SK-N-SH (cell line): ENCODE measurements around the gene EYA2. TPM values are rescaled to one million over a fixed set of nuclear protein-coding genes. Genes with fewer than 3 reads are reported as not detected.

ENCODE experiments used
- CTCF ChIA-PET: fragments of 300-600, 350-600 bp; formaldehyde crosslinking; extraction: SDS; loops from one replicate; lab custom pipeline; 2021; lab: Yijun Ruan, JAX
- POLR2A ChIA-PET: fragments of 350-600 bp; sonication (Branson Sonifier 250); formaldehyde crosslinking; extraction: SDS; loops from one replicate; lab custom pipeline; 2020; ENCODE audit warnings: antibody characterized with exemption, inconsistent platforms; lab: Yijun Ruan, JAX
- DNase-seq: peaks from one replicate; pipeline ENCODE4 v3.0.0; 2012
- H2AFZ ChIP-seq: fragments of 200-600 bp; sonication (generic); 2 replicates; pipeline ENCODE4 v1.8.1; 2016; ENCODE audit warnings: antibody characterized with exemption, mild to moderate bottlenecking, low read depth
- H3F3A ChIP-seq: fragments of 200-600 bp; sonication (generic); replicated peaks from 2 replicates; pipeline ENCODE3; 2016; ENCODE audit warnings: antibody characterized with exemption, mild to moderate bottlenecking; ENCODE audit not compliant: insufficient read depth
- H3K27ac ChIP-seq, 2 experiments: fragments of 200-500 bp in 1 of 2; fragments of 200-600 bp in 1 of 2; sonication (Bioruptor generic) in 1 of 2; sonication (generic), shearing (Covaris generic) in 1 of 2; 2 replicates each; pipeline versions ENCODE4 v1.5.1 to v1.6.1; 2014 to 2016; ENCODE audit warnings: low read depth in 2 of 2, inconsistent platforms in 1 of 2, low read length in 1 of 2, mild to moderate bottlenecking in 1 of 2, mixed read lengths in 1 of 2
- H3K27me3 ChIP-seq: fragments of 200-600 bp; sonication (generic), shearing (Covaris generic); 2 replicates; pipeline ENCODE4 v1.6.1; 2016; ENCODE audit warnings: mixed run types; ENCODE audit not compliant: insufficient read depth
- H3K36me3 ChIP-seq, 2 experiments: fragments of 200-500 bp in 1 of 2; fragments of 200-600 bp in 1 of 2; sonication (Bioruptor generic) in 1 of 2; sonication (generic) in 1 of 2; replicated peaks in 1 of 2; 2 replicates each; pipeline versions ENCODE3 to v1.5.1; 2014 to 2016; ENCODE audit warnings: low read length in 1 of 2, mild to moderate bottlenecking in 1 of 2; ENCODE audit not compliant: insufficient read depth in 2 of 2, control insufficient read depth in 1 of 2
- H3K4me1 ChIP-seq, 2 experiments: fragments of 200-500 bp in 1 of 2; fragments of 200-600 bp in 1 of 2; sonication (Bioruptor generic) in 1 of 2; sonication (generic), shearing (Covaris generic) in 1 of 2; 2 replicates each; pipeline versions ENCODE4 v1.5.1 to v1.6.1; 2014 to 2016; ENCODE audit warnings: low read depth in 1 of 2, low read length in 1 of 2, mixed run types in 1 of 2; ENCODE audit not compliant: insufficient read depth in 2 of 2, control insufficient read depth in 1 of 2
- H3K4me2 ChIP-seq: fragments of 200-600 bp; sonication (generic), shearing (Covaris generic); 2 replicates; pipeline ENCODE4 v1.6.1; 2017; ENCODE audit warnings: mixed run types
- H3K4me3 ChIP-seq, 2 experiments: fragments of 200-500 bp in 1 of 2; fragments of 200-600 bp in 1 of 2; sonication (Bioruptor generic) in 1 of 2; sonication (generic), shearing (Covaris generic) in 1 of 2; 2 replicates each; pipeline versions ENCODE4 v1.5.1 to v1.8.1; 2014 to 2016; ENCODE audit warnings: low read depth in 2 of 2, inconsistent platforms in 1 of 2, low read length in 1 of 2, mild to moderate bottlenecking in 1 of 2, mixed read lengths in 1 of 2, moderate library complexity in 1 of 2
- H3K79me2 ChIP-seq: fragments of 200-600 bp; sonication (generic); 2 replicates; pipeline ENCODE4 v1.8.1; 2017; ENCODE audit warnings: mild to moderate bottlenecking; ENCODE audit not compliant: insufficient read depth
- H3K9ac ChIP-seq: fragments of 200-600 bp; sonication (generic); 2 replicates; pipeline ENCODE4 v1.6.1; 2017; ENCODE audit warnings: mixed run types
- H3K9me2 ChIP-seq: fragments of 200-600 bp; sonication (generic); 2 replicates; pipeline ENCODE4 v1.6.1; 2017; ENCODE audit warnings: mixed run types
- H3K9me3 ChIP-seq: fragments of 200-600 bp; sonication (generic); 2 replicates; pipeline ENCODE4 v1.6.1; 2017; ENCODE audit warnings: mixed run types, mild to moderate bottlenecking, moderate library complexity
- H4K20me1 ChIP-seq: fragments of 200-600 bp; sonication (generic); 2 replicates; pipeline ENCODE4 v1.6.1; 2017; ENCODE audit warnings: mild to moderate bottlenecking, mixed run types; ENCODE audit not compliant: insufficient read depth
- CHD2 ChIP-seq: fragments of 150-350 bp; IDR thresholded peaks from 2 replicates; pipeline ENCODE4 v1.6.1; 2018; ENCODE audit warnings: low read length; ENCODE audit not compliant: partially characterized antibody
- FOSL2 ChIP-seq: IDR thresholded peaks from 2 replicates; pipeline ENCODE4 v1.4.0; 2012; ENCODE audit warnings: low read depth, mild to moderate bottlenecking, moderate library complexity, borderline replicate concordance
- FOXJ3 ChIP-seq: sonication (generic); formaldehyde crosslinking; IDR thresholded peaks from 2 replicates; pipeline ENCODE4 v1.5.1; 2020; ENCODE audit warnings: mild to moderate bottlenecking, missing genetic modification reagents
- FOXM1 ChIP-seq: IDR thresholded peaks from 2 replicates; pipeline ENCODE4 v1.4.0; 2012; ENCODE audit warnings: low read depth, mild to moderate bottlenecking
- GABPA ChIP-seq: IDR thresholded peaks from 2 replicates; pipeline ENCODE4 v1.4.0; 2012; ENCODE audit warnings: low read depth, mild to moderate bottlenecking
- GATA2 ChIP-seq: sonication (generic); formaldehyde crosslinking; IDR thresholded peaks from 2 replicates; pipeline ENCODE4 v1.5.0; 2020; ENCODE audit warnings: mild to moderate bottlenecking, missing genetic modification reagents
- JUND ChIP-seq: IDR thresholded peaks from 2 replicates; pipeline ENCODE4 v1.4.0; 2012
- MEF2A ChIP-seq: IDR thresholded peaks from 2 replicates; pipeline ENCODE4 v1.4.0; 2012; ENCODE audit warnings: low read depth, borderline replicate concordance
- RAD21 ChIP-seq: IDR thresholded peaks from 2 replicates; pipeline ENCODE4 v1.6.1; 2012; ENCODE audit warnings: mild to moderate bottlenecking, low read length
- RFX5 ChIP-seq: IDR thresholded peaks from 2 replicates; pipeline ENCODE4 v1.6.1; 2012; ENCODE audit warnings: mild to moderate bottlenecking, improper control_type of control experiment, low read length
- RXRA ChIP-seq: IDR thresholded peaks from 2 replicates; pipeline ENCODE4 v1.4.0; 2012; ENCODE audit warnings: low read depth, mild to moderate bottlenecking, borderline replicate concordance
- USF1 ChIP-seq: IDR thresholded peaks from 2 replicates; pipeline ENCODE4 v1.4.0; 2012; ENCODE audit warnings: low read depth, borderline replicate concordance
- YY1 ChIP-seq: IDR thresholded peaks from 2 replicates; pipeline ENCODE4 v1.4.0; 2012; ENCODE audit warnings: low read depth, mild to moderate bottlenecking
- WGBS: methylation state at CpG from one replicate; pipeline ENCODE4 v1.1.6; 2017; ENCODE audit warnings: low lambda C conversion rate; 5-methylcytosine and 5-hydroxymethylcytosine counted together
- polyA plus RNA-seq, 3 experiments: library from polyadenylated mRNA; depleted of rRNA; stranded (reverse); fragments of >200 nt; gene quantifications; 2 replicates each; pipeline ENCODE4 v1.2.3, GENCODE V29; 2012
- TF ChIP-seq, protein P1 (sequence below): fragments of 150-350 bp; IDR thresholded peaks from 2 replicates; pipeline ENCODE4 v1.6.1; 2016; ENCODE audit warnings: mild to moderate bottlenecking, low read depth, low read length
- TF ChIP-seq, protein P2 (sequence below): IDR thresholded peaks from 2 replicates; pipeline ENCODE4 v1.4.0; 2012; ENCODE audit warnings: low read depth, borderline replicate concordance
- TF ChIP-seq, protein P3 (sequence below): fragments of 200-600 bp; sonication (generic); IDR thresholded peaks from 2 replicates; pipeline ENCODE4 v1.6.1; 2017; ENCODE audit warnings: antibody characterized with exemption, mild to moderate bottlenecking, moderate library complexity

Gene EYA2
- polyA plus RNA-seq, 1 of the 3 experiments (the other 2 are of a cell fraction) = 0.05 TPM

DNA sequence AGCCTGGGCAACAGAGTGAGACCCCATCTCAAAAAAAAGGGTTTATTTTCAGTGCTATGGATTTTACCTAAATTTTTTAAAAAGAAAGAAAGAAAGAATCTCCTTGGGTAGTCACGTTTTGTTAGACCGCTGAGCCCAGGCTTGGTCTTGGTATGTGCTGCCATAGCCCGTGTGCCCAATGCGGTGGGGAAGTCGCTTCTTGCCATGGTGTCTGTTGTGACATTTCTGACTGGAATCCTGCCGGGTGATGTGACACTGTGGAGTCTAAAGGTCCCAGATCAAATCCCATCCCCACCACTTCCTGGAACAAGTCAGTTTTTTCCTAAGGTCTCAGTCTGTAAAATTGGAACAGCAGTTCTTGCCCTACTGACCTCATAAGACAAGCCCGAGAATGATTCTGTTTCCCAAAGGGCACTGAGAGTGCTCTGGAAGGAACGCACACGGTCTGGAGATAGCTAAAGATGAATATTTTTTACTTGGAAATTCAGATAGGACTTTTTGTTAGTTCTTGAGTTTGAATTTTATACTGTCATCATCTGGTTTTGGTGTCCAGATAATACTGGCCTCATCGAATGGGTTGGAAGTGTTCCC, 225.8 kb downstream of the EYA2 start:
- TF ChIP-seq JUND (no peak), FOXJ3 (CRISPR knock-in tag) (no peak), MEF2A (no peak), GABPA (no peak), FOSL2 (no peak), RFX5 (no peak), FOXM1 (no peak), RAD21 (no peak), GATA2 (CRISPR knock-in tag) (no peak), RXRA (no peak), CHD2 (no peak), YY1 (no peak), USF1 (no peak)
- TF ChIP-seq, protein P1, sequence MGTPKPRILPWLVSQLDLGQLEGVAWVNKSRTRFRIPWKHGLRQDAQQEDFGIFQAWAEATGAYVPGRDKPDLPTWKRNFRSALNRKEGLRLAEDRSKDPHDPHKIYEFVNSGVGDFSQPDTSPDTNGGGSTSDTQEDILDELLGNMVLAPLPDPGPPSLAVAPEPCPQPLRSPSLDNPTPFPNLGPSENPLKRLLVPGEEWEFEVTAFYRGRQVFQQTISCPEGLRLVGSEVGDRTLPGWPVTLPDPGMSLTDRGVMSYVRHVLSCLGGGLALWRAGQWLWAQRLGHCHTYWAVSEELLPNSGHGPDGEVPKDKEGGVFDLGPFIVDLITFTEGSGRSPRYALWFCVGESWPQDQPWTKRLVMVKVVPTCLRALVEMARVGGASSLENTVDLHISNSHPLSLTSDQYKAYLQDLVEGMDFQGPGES = no peak
- TF ChIP-seq, protein P2, sequence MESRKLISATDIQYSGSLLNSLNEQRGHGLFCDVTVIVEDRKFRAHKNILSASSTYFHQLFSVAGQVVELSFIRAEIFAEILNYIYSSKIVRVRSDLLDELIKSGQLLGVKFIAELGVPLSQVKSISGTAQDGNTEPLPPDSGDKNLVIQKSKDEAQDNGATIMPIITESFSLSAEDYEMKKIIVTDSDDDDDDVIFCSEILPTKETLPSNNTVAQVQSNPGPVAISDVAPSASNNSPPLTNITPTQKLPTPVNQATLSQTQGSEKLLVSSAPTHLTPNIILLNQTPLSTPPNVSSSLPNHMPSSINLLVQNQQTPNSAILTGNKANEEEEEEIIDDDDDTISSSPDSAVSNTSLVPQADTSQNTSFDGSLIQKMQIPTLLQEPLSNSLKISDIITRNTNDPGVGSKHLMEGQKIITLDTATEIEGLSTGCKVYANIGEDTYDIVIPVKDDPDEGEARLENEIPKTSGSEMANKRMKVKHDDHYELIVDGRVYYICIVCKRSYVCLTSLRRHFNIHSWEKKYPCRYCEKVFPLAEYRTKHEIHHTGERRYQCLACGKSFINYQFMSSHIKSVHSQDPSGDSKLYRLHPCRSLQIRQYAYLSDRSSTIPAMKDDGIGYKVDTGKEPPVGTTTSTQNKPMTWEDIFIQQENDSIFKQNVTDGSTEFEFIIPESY = no peak
- TF ChIP-seq, protein P3, sequence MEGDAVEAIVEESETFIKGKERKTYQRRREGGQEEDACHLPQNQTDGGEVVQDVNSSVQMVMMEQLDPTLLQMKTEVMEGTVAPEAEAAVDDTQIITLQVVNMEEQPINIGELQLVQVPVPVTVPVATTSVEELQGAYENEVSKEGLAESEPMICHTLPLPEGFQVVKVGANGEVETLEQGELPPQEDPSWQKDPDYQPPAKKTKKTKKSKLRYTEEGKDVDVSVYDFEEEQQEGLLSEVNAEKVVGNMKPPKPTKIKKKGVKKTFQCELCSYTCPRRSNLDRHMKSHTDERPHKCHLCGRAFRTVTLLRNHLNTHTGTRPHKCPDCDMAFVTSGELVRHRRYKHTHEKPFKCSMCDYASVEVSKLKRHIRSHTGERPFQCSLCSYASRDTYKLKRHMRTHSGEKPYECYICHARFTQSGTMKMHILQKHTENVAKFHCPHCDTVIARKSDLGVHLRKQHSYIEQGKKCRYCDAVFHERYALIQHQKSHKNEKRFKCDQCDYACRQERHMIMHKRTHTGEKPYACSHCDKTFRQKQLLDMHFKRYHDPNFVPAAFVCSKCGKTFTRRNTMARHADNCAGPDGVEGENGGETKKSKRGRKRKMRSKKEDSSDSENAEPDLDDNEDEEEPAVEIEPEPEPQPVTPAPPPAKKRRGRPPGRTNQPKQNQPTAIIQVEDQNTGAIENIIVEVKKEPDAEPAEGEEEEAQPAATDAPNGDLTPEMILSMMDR = no peak
- no peak overlapping the region for H3K27ac ChIP-seq
- H3K9ac ChIP-seq = no peak overlapping the region
- no peak overlapping the region for H2AFZ ChIP-seq
- no peak overlapping the region for H3K4me2 ChIP-seq
- H3K4me1 ChIP-seq = peaks cover 0 to 10% of the 10 kb centered on the region in 2 experiments; a peak in 3 of 4 replicates
- ChIA-PET CTCF (no interaction called here), POLR2A (no interaction called here)
- WGBS = 83% methylated on average over 10 of the region's 10 CpGs
- no peaks in the 10 kb centered on the region for H3K9me2 ChIP-seq
- no peak overlapping the region for H3K4me3 ChIP-seq
- no peaks in the 10 kb centered on the region for H3K36me3 ChIP-seq
- H3K27me3 ChIP-seq = no peaks in the 10 kb centered on the region
- H3F3A ChIP-seq = peaks cover 13% of the 10 kb centered on the region
- DNase-seq = no peak
- no peaks in the 10 kb centered on the region for H3K9me3 ChIP-seq
- H4K20me1 ChIP-seq = no peaks in the 10 kb centered on the region
- H3K79me2 ChIP-seq = no peaks in the 10 kb centered on the region
